Daoy (cell line): ENCODE results near the gene TTF2. TPM values are rescaled to one million over a fixed set of nuclear protein-coding genes. Genes with fewer than 3 reads are reported as not detected.
A peak's percentile ranks its signal among the peaks of the same experiment; 100 is the strongest.
"Not testable (repeated sequence)": the region's sequence is repeated elsewhere in the genome, so short reads cannot be mapped to it uniquely, and the experiment has no call there.

Experiments
- DNase-seq: peaks from one replicate; pipeline ENCODE4 v3.0.0-alpha.2; 2015; ENCODE audit warnings: low read depth
- total RNA-seq: library from RNA; depleted of rRNA; stranded (reverse); fragments of >200 nt; shearing (Covaris generic); gene quantifications from 2 replicates; pipeline ENCODE4 v1.2.3, GENCODE V29; 2014

Gene TTF2
- total RNA-seq, 1 experiment from 2014 or later: 58.7 TPM

GRCh38 chr1:117093091-117093534 is 33.0 kb downstream of the TTF2 start:
- DNase-seq: peak; percentile 97

- peak; percentile 94 for DNase-seq
These were observed 33.9 kb downstream of the TTF2 start for GRCh38 chr1:117093870-117094621.

- peak; percentile 79 for DNase-seq
These were observed 34.9 kb downstream of the TTF2 start for GRCh38 chr1:117094841-117095604.

DNA sequence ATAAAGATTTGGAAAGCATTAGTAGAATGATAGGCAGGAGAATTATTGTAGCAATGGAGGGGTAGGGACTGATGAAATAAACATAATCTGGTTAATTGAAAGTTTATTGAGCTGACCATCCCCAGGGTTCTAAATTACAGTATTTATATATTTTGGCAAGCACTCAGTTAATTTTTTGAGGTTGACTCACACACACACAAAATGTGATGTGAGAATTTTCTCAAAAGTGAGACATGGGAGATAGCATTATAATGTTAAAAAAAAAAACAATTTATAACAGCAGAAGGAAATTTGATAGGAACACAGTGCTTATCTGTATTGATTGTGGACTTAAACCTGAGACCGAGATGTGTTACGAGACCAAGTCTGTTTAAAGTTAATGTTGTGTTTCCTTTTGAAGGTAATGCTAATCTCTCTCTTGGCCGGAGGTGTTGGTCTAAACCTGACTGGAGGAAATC is 36.9 kb downstream of the TTF2 start:
- peak; percentile 44 for DNase-seq

GRCh38 chr1:117097443-117097842 is 37.3 kb downstream of the TTF2 start:
- peak; percentile 25 for DNase-seq

GRCh38 chr1:117098287-117098890 is 38.3 kb downstream of the TTF2 start:
- DNase-seq: no peak

DNA sequence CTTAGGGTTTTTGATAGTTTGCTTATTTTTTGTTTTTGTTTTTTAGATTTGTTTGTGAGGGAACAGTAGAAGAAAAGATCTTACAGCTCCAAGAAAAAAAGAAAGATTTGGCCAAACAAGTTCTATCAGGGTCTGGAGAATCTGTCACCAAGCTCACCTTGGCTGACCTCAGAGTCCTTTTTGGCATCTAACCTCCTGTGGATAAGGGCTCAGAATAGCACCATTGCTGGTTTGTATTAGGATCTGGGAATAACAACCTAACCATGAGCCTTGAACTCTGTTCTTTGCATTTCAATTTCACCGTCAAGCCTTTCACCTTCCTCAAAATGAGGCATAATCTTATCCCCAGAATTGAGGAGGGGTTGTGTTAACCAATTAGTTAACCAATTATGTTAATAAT is 41.2 kb downstream of the TTF2 start:
- DNase-seq: no peak

DNA sequence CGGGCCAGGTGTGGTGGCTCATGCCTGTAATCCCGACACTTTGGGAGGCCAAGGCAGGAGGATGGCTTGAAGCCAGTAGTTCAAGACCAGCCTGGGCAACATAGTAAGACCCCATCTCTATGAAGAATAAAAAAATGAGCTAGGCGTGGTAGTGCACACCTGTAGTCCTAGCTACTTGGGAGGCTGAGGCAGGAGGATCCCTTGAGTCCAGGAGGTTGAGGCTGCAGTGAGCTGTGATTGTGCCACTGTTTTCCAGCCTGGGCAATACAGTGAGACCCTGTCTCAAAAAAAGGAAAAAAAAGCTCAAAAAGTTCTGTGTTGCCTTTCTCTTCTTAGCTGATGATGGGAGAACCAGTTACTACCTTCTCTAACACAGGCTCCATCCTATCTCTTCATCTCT is 41.7 kb downstream of the TTF2 start:
- not testable (repeated sequence) for DNase-seq

DNA sequence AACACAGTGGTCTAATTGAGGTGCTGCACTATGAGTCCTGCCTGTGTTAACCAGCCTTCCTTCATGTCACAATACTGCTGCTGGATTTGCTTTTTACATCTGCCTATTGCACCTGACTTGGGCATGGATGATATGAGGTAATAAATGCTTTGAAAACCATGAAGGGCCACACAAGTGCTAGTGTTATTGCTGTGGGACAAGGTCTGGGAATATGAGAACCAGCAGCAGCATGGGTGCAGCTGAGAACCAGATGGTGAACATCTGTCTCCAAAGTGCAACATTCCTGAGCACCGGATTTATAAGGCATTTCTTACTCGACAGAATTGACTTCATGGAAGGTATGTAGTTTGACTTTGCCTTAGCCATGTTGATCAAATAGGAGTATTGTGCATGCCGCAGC is 44.9 kb downstream of the TTF2 start:
- DNase-seq: no peak

- no peak for DNase-seq
These were observed 45.6 kb downstream of the TTF2 start for GRCh38 chr1:117105722-117106121.

DNA sequence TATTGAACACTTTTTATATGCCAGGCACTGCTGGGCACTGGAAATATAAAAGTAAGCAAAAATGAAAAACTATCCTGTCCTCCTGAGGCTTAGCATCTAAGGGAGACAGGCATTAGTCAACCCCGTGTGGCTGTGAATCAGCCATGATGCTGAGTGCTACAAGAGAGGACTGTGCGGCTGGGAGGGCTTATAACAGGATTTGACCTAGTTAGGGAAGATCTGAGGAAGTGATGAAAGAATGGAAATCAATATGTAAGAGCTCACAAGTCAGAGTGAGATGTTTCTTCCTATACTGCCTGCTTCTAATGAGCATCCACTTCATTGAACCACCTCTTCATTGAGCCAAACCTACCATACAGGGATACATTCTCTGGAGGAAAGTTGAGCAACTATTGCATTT is 46.4 kb downstream of the TTF2 start:
- DNase-seq: no peak

DNA sequence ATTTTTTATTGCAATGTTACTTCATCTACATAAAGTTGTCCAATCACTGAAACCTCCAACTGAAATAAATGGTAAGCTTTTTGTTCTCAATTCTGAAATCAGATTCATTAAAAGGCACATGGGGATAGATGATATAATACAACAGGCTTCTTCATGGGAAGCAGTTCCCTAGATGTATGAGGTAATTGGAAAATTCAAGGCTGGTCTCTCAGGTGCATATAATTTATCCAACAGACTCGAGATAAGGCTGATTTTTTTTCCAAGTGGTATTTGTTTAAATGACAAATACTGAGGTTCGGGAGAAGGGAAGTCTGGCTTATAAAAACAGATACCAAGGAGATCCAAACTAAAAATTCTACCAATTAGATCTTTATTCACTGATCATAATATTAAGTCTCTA is 47.2 kb downstream of the TTF2 start:
- DNase-seq: no peak

GRCh38 chr1:117110774-117111173 is 50.6 kb downstream of the TTF2 start:
- DNase-seq: peak; percentile 63

DNA sequence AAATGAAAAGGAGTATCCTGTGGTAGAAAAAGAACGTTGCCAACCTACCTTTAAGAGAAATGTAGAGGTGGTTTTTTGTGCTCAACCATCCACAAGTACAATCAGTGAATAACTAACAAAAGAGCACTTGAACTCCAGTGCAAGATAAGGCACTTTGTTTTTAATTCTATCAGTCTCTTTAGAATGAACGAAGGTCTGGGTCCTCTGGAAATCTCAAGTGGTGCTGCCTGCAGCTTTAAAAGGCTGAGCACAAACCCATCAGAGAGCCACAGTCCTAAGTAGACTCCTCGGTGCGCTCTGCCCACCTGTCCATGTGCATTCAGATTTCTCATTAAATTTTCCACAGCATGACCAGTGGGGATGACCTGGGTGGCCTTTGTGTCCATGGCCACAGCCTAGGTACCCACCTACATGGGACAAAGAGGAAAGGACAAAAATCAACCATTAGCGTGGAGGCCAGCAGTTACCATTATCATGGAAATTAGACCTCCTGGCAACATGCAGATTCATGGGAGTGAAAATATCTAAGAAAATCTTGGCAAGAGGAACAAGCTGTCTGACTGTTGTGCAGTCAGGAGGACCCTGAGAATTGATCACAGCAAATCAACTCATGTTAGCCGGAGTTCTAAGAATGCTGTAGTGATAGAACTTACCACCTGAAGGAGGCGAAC is 52.1 kb downstream of the TTF2 start:
- DNase-seq: no peak

DNA sequence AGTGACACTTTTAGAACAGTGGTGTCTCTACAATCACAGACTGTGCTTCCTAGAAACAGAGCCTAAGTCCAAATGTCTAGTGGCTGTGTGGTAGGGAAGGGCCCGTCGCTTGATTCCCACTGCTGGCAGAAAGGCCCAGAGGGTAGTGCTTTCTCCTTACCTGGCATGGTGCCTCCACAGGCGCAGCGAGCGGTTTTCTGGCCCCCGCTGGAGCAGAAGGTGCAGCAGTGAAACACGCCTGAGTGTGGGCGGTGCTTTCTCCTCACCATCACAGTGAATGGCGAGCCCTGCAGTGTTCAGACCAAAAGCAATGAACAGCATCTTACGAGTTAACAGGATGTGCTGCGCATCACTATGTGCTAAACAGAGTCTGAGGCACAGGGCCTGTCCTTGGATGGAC is 53.1 kb downstream of the TTF2 start:
- DNase-seq: no peak

GRCh38 chr1:117114877-117115276 is 54.8 kb downstream of the TTF2 start:
- DNase-seq: no peak

DNA sequence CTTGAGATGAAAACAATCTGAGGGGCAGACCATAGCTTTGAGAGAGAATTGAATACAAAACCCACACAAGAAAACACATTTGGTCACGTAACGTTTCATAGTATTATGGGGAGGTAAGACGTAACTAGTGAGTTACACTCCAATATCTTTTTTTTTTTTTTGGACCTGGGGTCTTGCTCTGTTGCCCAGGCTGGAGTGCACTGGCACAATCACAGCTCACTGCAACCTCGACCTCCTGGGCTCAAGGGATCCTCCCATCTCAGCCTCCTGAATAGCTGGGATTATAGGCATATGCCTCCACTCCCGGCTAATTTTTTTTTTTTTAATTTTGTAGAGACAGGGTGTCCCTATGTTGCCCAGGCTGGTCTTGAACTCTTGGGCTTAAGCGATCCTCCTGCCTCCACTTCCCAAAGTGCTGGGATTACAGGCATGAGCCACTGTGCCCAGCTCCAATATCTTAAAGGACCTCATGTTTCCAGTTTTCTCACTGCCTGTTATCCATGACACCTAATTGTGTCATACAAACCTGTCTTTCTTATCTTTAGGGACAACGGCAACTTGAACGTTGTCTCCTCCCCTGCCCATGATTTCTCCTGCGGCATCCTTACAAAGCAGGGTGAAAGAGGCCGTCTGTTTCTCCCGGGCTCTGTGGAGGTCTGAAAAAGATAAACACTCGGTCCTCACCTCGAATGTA is 56.1 kb downstream of the TTF2 start:
- no peak for DNase-seq

GRCh38 chr1:117116784-117117130 is 56.6 kb downstream of the TTF2 start:
- no peak for DNase-seq

GRCh38 chr1:117117697-117118096 is 57.6 kb downstream of the TTF2 start:
- no peak for DNase-seq

- no peak for DNase-seq
These were observed 58.0 kb downstream of the TTF2 start for GRCh38 chr1:117118137-117118536.

GRCh38 chr1:117119144-117119543 is 59.0 kb downstream of the TTF2 start:
- not testable (repeated sequence) for DNase-seq
